Thymus (tissue), 11 donors: ENCODE data around the gene CELF2. TPM values are rescaled to one million over a fixed set of nuclear protein-coding genes. Genes with fewer than 3 reads are reported as not detected.
A peak's percentile ranks its signal among the peaks of the same experiment; 100 is the strongest.

Source experiments
- DNase-seq, 9 donors: peaks; one replicate each; pipeline ENCODE4 v3.0.0-alpha.2; 2013; ENCODE audit warnings: low spot score in 9 of 9, low read depth in 6 of 9, missing footprints in 1 of 9
- H3K27ac ChIP-seq, 2 donors: one replicate each; pipeline ENCODE4 v1.5.1; 2013; ENCODE audit warnings: control low read depth in 1 of 2, low read depth in 1 of 2, low read length in 1 of 2, mild to moderate bottlenecking in 1 of 2, moderate library complexity in 1 of 2
- H3K27me3 ChIP-seq, 2 donors: one replicate each; pipeline ENCODE4 v1.5.1; 2013; ENCODE audit warnings: low read length in 1 of 2; ENCODE audit not compliant: control insufficient read depth in 2 of 2, insufficient read depth in 1 of 2
- H3K36me3 ChIP-seq, 2 donors: one replicate each; pipeline ENCODE4 v1.5.1; 2013; ENCODE audit warnings: low read length in 1 of 2, mild to moderate bottlenecking in 1 of 2, moderate library complexity in 1 of 2; ENCODE audit not compliant: control insufficient read depth in 2 of 2, insufficient read depth in 2 of 2
- H3K4me1 ChIP-seq, 2 donors: one replicate each; pipeline ENCODE4 v1.5.1; 2013; ENCODE audit warnings: low read length in 2 of 2; ENCODE audit not compliant: control insufficient read depth in 2 of 2, insufficient read depth in 2 of 2
- H3K4me3 ChIP-seq, 2 donors: one replicate each; pipeline ENCODE4 v1.5.1; 2013; ENCODE audit warnings: low read length in 2 of 2, control low read depth in 1 of 2, mild to moderate bottlenecking in 1 of 2
- H3K9me3 ChIP-seq, 2 donors: one replicate each; pipeline ENCODE4 v1.5.1; 2013; ENCODE audit warnings: low read length in 1 of 2, mild to moderate bottlenecking in 1 of 2; ENCODE audit not compliant: control insufficient read depth in 2 of 2, insufficient read depth in 1 of 2
- WGBS: extraction: QIAGEN DNeasy Blood & Tissue Kit; methylation state at CpG from one replicate; pipeline ENCODE4 v1.1.7; 2013; 5-methylcytosine and 5-hydroxymethylcytosine counted together
- polyA plus RNA-seq: library from polyadenylated mRNA; stranded (reverse); fragments of 200-250 nt; gene quantifications from one replicate; pipeline ENCODE4 v1.2.3, GENCODE V29; 2013
- total RNA-seq: library from RNA; stranded (reverse); fragments of 120-200 nt; gene quantifications from one replicate; pipeline ENCODE4 v1.2.4, GENCODE V29; 2013
- donor health status: healthy.

CELF2 gene
- total and polyA plus RNA-seq, 2 donors, result 42.4 to 48.1 TPM

- H3K27ac ChIP-seq, result no peak overlapping the region
- DNase-seq, result no peak
- H3K9me3 ChIP-seq, result no peaks in the 10 kb centered on the region
- 98% methylated on average over 5 of the region's 5 CpGs for WGBS
- H3K36me3 ChIP-seq, result peaks cover 87 to 94% of the 10 kb centered on the region in 2 donors
- no peak overlapping the region for H3K4me3 ChIP-seq
- H3K4me1 ChIP-seq, result peaks cover 8 to 27% of the 10 kb centered on the region in 2 donors
- no peaks in the 10 kb centered on the region for H3K27me3 ChIP-seq
Observed at GRCh38 chr10:11250304-11250703, 232.6 kb downstream of the CELF2 start.

- WGBS, result 94% methylated on average over 7 of the region's 7 CpGs
- peak overlapping the region in 1 of 2 donors; percentile 5 for H3K27ac ChIP-seq
- H3K27me3 ChIP-seq, result no peaks in the 10 kb centered on the region
- peaks cover 0 to 2% of the 10 kb centered on the region in 2 donors for H3K4me1 ChIP-seq
- no peaks in the 10 kb centered on the region for H3K9me3 ChIP-seq
- H3K36me3 ChIP-seq, result peaks cover 85 to 96% of the 10 kb centered on the region in 2 donors
- no peak overlapping the region for H3K4me3 ChIP-seq
- no peak for DNase-seq
Observed at GRCh38 chr10:11252887-11253286, 235.2 kb downstream of the CELF2 start.

GRCh38 chr10:11253385-11254002, 235.8 kb downstream of the CELF2 start:
- H3K27ac ChIP-seq, result no peak overlapping the region
- H3K4me1 ChIP-seq, result no peaks in the 10 kb centered on the region
- H3K27me3 ChIP-seq, result no peaks in the 10 kb centered on the region
- no peak for DNase-seq
- peaks cover 87 to 97% of the 10 kb centered on the region in 2 donors for H3K36me3 ChIP-seq
- no peaks in the 10 kb centered on the region for H3K9me3 ChIP-seq
- no peak overlapping the region for H3K4me3 ChIP-seq
- WGBS, result 96% methylated on average over 10 of the region's 10 CpGs

GRCh38 chr10:11255156-11255555, 237.5 kb downstream of the CELF2 start:
- 98% methylated on average over 12 of the region's 12 CpGs for WGBS
- Histone ChIP-seq H3K36me3 (peaks cover 87 to 98% of the 10 kb centered on the region in 2 donors), H3K4me3 (no peak overlapping the region), H3K4me1 (no peaks in the 10 kb centered on the region), H3K27ac (no peak overlapping the region), H3K27me3 (no peaks in the 10 kb centered on the region), H3K9me3 (no peaks in the 10 kb centered on the region)
- DNase-seq, result no peak

- no peaks in the 10 kb centered on the region for H3K27me3 ChIP-seq
- H3K9me3 ChIP-seq, result no peaks in the 10 kb centered on the region
- H3K27ac ChIP-seq, result no peak overlapping the region
- DNase-seq, result no peak
- no peak overlapping the region for H3K4me3 ChIP-seq
- WGBS, result 93% methylated on average over 7 of the region's 7 CpGs
- H3K36me3 ChIP-seq, result peaks cover 85 to 98% of the 10 kb centered on the region in 2 donors
- no peaks in the 10 kb centered on the region for H3K4me1 ChIP-seq
Observed at GRCh38 chr10:11255796-11256444, 238.2 kb downstream of the CELF2 start.

- Histone ChIP-seq H3K4me3 (no peak overlapping the region), H3K27ac (no peak overlapping the region), H3K27me3 (no peaks in the 10 kb centered on the region), H3K4me1 (no peaks in the 10 kb centered on the region), H3K9me3 (no peaks in the 10 kb centered on the region), H3K36me3 (peaks cover 86 to 98% of the 10 kb centered on the region in 2 donors)
- DNase-seq, result no peak
- WGBS, result 88% methylated on average over 13 of the region's 13 CpGs
Observed at GRCh38 chr10:11256896-11257295, 239.2 kb downstream of the CELF2 start.

- H3K27me3 ChIP-seq, result no peaks in the 10 kb centered on the region
- DNase-seq, result no peak
- peak overlapping the region in 1 of 2 donors; percentile 20 for H3K27ac ChIP-seq
- H3K9me3 ChIP-seq, result no peaks in the 10 kb centered on the region
- peaks cover 84 to 97% of the 10 kb centered on the region in 2 donors for H3K36me3 ChIP-seq
- H3K4me3 ChIP-seq, result no peak overlapping the region
- peaks cover 0 to 3% of the 10 kb centered on the region in 2 donors for H3K4me1 ChIP-seq
- WGBS, result 95% methylated on average over 13 of the region's 13 CpGs
Observed at GRCh38 chr10:11257440-11258090, 239.9 kb downstream of the CELF2 start.

GRCh38 chr10:11260170-11260569, 242.5 kb downstream of the CELF2 start:
- H3K4me1 ChIP-seq, result peaks cover 0 to 3% of the 10 kb centered on the region in 2 donors
- no peaks in the 10 kb centered on the region for H3K27me3 ChIP-seq
- H3K36me3 ChIP-seq, result peaks cover 77 to 96% of the 10 kb centered on the region in 2 donors
- no peak overlapping the region for H3K27ac ChIP-seq
- H3K9me3 ChIP-seq, result no peaks in the 10 kb centered on the region
- H3K4me3 ChIP-seq, result no peak overlapping the region
- WGBS, result 96% methylated on average over 9 of the region's 9 CpGs
- DNase-seq, result no peak

GRCh38 chr10:11261143-11261542, 243.5 kb downstream of the CELF2 start:
- Histone ChIP-seq H3K36me3 (peaks cover 69 to 92% of the 10 kb centered on the region in 2 donors), H3K4me1 (peaks cover 0 to 3% of the 10 kb centered on the region in 2 donors), H3K9me3 (no peaks in the 10 kb centered on the region), H3K27me3 (no peaks in the 10 kb centered on the region), H3K4me3 (no peak overlapping the region), H3K27ac (peak overlapping the region in 1 of 2 donors; percentile 31)
- DNase-seq, result no peak
- WGBS, result 97% methylated on average over 7 of the region's 7 CpGs
